ENCODE measurements around the gene MADD. TPM values are rescaled to one million over a fixed set of nuclear protein-coding genes. Genes with fewer than 3 reads are reported as not detected.

The MADD gene
- total RNA-seq, 3 donors from 2014 or later (not counting 1 experiment from before 2014, with no cell fraction given) = 333 to 383 (median 335) TPM

DNA sequence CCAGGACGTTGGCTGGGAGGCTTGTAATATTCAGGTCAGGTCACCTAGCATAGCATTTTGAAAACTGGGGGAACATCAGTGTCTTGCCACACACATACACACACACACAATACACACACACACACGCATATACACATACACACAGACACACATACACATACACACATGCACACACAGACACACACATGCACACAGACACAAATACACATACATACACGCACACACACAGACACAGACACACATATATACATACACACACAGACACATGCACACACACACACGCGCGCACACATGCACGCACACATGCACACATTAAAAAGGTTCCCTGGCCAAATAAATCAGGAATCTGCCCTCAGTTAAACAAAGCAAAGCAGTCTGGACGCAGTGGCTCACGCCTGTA lies 70.1 kb downstream of the MADD start:
- WGBS (ENCODE audit: insufficient coverage) = 91% methylated on average over 9 of the region's 9 CpGs
- Mint-ChIP-seq H3K4me3 (no peak overlapping the region), H3K27ac (no peak overlapping the region), H3K4me1 (no peaks in the 10 kb centered on the region), H3K9me3 (no peaks in the 10 kb centered on the region), H3K36me3 (no peaks in the 10 kb centered on the region), H3K27me3 (ENCODE audit: low read depth in 2 of 2) (no peaks in the 10 kb centered on the region)
- Histone ChIP-seq H3K36me3 (ENCODE audit: control insufficient read depth, insufficient read depth, low read length) (no peaks in the 10 kb centered on the region), H3K4me3 (ENCODE audit: low read length) (no peak overlapping the region), H3K4me1 (ENCODE audit: control insufficient read depth, insufficient read depth, low read length) (no peaks in the 10 kb centered on the region), H3K9me3 (ENCODE audit: control insufficient read depth, insufficient read depth, low read length) (no peaks in the 10 kb centered on the region), H3K27me3 (ENCODE audit: control insufficient read depth, insufficient read depth, low read length) (no peaks in the 10 kb centered on the region), H3K27ac (ENCODE audit: low read length) (no peak overlapping the region)
- no peak for ATAC-seq
- intact Hi-C loops (cut with micrococcal nuclease) = no loop called here
- TF ChIP-seq, protein P1, sequence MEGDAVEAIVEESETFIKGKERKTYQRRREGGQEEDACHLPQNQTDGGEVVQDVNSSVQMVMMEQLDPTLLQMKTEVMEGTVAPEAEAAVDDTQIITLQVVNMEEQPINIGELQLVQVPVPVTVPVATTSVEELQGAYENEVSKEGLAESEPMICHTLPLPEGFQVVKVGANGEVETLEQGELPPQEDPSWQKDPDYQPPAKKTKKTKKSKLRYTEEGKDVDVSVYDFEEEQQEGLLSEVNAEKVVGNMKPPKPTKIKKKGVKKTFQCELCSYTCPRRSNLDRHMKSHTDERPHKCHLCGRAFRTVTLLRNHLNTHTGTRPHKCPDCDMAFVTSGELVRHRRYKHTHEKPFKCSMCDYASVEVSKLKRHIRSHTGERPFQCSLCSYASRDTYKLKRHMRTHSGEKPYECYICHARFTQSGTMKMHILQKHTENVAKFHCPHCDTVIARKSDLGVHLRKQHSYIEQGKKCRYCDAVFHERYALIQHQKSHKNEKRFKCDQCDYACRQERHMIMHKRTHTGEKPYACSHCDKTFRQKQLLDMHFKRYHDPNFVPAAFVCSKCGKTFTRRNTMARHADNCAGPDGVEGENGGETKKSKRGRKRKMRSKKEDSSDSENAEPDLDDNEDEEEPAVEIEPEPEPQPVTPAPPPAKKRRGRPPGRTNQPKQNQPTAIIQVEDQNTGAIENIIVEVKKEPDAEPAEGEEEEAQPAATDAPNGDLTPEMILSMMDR (IDR thresholded peaks at IDR 0.05) = no peak
- DNase-seq = no peak

DNA sequence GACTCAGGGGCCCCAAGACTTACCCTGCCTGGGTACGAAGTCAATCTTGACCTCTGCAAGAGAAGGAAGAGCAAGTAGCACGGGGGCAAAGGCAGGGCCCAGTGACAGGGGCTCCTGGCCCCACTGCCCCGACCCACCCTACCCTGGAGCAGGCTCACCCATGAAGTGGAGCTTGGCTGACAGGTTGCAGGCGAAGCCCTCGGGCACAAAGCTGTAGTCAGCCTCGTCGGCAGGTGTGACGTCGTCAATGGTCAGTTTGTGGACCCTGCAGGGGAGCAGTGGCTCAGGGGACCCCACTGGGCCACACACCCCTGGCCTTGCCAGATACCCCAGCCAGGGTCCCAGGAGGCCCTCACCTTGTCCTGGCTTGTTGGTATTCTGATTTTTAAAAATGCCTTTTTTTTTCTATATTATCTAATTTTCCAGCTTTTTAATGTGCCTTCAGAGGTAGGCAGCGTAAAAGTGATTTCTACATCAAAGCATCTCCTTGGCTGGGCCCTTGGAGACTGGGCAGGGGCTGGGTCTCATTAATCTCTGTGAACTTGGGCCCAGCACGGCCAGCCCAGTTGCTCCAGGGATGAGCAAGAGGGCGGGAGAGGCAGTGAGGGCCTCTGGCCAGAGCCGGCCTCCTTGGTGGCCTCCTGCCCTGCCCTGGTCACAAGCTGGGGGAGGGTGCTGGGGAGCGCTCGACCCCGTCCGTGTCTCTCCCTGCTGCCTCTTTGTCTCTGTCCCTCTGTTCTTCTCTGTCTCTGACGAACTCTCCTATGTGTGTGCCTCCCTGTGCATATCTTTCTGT lies 71.2 kb downstream of the MADD start:
- no peaks in the 10 kb centered on the region for H3K4me1 ChIP-seq (ENCODE audit: control insufficient read depth, insufficient read depth, low read length)
- no peaks in the 10 kb centered on the region for H3K9me3 Mint-ChIP-seq
- H3K4me1 Mint-ChIP-seq = no peaks in the 10 kb centered on the region
- H3K36me3 ChIP-seq (ENCODE audit: control insufficient read depth, insufficient read depth, low read length) = no peaks in the 10 kb centered on the region
- TF ChIP-seq, protein P1 (IDR thresholded peaks at IDR 0.05) = no peak
- no peak overlapping the region for H3K4me3 ChIP-seq (ENCODE audit: low read length)
- H3K36me3 Mint-ChIP-seq = no peaks in the 10 kb centered on the region
- no peak overlapping the region for H3K27ac ChIP-seq (ENCODE audit: low read length)
- H3K4me3 Mint-ChIP-seq = no peak overlapping the region
- DNase-seq = no peak
- no peak for ATAC-seq
- WGBS (ENCODE audit: insufficient coverage) = 87% methylated on average over 18 of the region's 18 CpGs
- no peak overlapping the region for H3K27ac Mint-ChIP-seq
- H3K27me3 ChIP-seq (ENCODE audit: control insufficient read depth, insufficient read depth, low read length) = no peaks in the 10 kb centered on the region
- intact Hi-C loops (cut with micrococcal nuclease) = no loop called here
- no peaks in the 10 kb centered on the region for H3K9me3 ChIP-seq (ENCODE audit: control insufficient read depth, insufficient read depth, low read length)
- no peaks in the 10 kb centered on the region for H3K27me3 Mint-ChIP-seq (ENCODE audit: low read depth in 2 of 2)

DNA sequence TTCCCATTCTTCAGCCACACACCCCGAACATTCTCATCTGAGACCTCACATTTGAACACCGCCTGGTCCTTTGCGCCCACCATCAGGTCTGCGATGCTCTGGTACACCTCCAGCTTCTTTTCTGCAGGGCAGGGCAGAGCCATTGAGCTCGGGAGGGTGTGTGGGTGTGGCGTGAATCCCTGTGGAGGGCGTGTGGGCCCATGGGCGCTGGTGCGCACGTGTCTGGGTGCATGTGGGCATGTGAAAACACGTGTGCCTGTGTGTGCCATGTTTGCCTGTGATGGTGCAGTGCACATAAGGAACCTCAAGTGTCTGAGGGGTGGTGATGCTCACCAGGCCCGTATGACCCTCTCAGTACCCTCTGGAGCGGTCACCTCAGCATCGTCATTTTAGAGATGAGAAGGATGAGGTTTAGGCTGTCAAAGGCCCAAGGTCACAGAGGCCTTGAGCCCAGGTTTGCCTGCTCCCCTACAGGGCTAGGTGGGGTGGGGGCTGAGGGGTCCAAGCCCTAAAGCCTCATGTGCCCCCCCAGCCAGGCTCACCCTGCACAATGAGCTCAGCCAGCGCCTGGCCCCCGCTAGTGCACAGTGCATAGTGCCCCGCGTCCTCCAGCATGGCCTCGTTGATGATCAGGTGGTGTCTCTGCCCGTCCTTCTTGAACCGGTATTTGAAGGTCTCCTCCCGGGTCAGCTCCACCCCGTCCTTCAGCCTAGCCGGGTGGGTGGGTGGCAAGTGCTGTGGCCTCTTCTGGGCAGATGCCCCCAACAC lies 72.3 kb downstream of the MADD start:
- no peaks in the 10 kb centered on the region for H3K4me1 Mint-ChIP-seq
- DNase-seq = no peak

More for the DNA sequence above, 72.3 kb downstream of the MADD start:
- WGBS (ENCODE audit: insufficient coverage) = 91% methylated on average over 24 of the region's 24 CpGs
- H3K4me1 ChIP-seq (ENCODE audit: control insufficient read depth, insufficient read depth, low read length) = no peaks in the 10 kb centered on the region
- Mint-ChIP-seq H3K4me3 (no peak overlapping the region), H3K27me3 (ENCODE audit: low read depth in 2 of 2) (no peaks in the 10 kb centered on the region), H3K27ac (no peak overlapping the region), H3K9me3 (no peaks in the 10 kb centered on the region), H3K36me3 (no peaks in the 10 kb centered on the region)
- ATAC-seq = no peak
- no peaks in the 10 kb centered on the region for H3K27me3 ChIP-seq (ENCODE audit: control insufficient read depth, insufficient read depth, low read length)
- TF ChIP-seq, protein P1 (IDR thresholded peaks at IDR 0.05) = no peak
- no peaks in the 10 kb centered on the region for H3K9me3 ChIP-seq (ENCODE audit: control insufficient read depth, insufficient read depth, low read length)
- H3K36me3 ChIP-seq (ENCODE audit: control insufficient read depth, insufficient read depth, low read length) = no peaks in the 10 kb centered on the region
- H3K4me3 ChIP-seq (ENCODE audit: low read length) = no peak overlapping the region
- intact Hi-C loops (cut with micrococcal nuclease) = no loop called here
- H3K27ac ChIP-seq (ENCODE audit: low read length) = no peak overlapping the region
